Fibroblast of lung (primary cell): Measurements from ENCODE around the gene ASXL2. TPM values are rescaled to one million over a fixed set of nuclear protein-coding genes. Genes with fewer than 3 reads are reported as not detected.
"Not testable (repeated sequence)": the region's sequence is repeated elsewhere in the genome, so short reads cannot be mapped to it uniquely, and the experiment has no call there.

Source experiments
- DNase-seq, 2 donors: peaks; one replicate each; pipeline versions ENCODE4 v3.0.0 to v3.0.0-alpha.2; 2010; ENCODE audit warnings: low read depth in 2 of 2
- H2AFZ ChIP-seq: 2 replicates; pipeline ENCODE4 v1.5.1; 2012; ENCODE audit warnings: low read length, control low read depth, inconsistent platforms
- H3K27ac ChIP-seq: 2 replicates; pipeline ENCODE4 v1.5.1; 2011; ENCODE audit warnings: low read length, control low read depth; ENCODE audit not compliant: insufficient read depth
- H3K27me3 ChIP-seq: 2 replicates; pipeline ENCODE4 v1.5.1; 2011; ENCODE audit warnings: mild to moderate bottlenecking, low read length; ENCODE audit not compliant: control insufficient read depth, insufficient read depth
- H3K36me3 ChIP-seq: 2 replicates; pipeline ENCODE4 v1.5.1; 2011; ENCODE audit warnings: low read length; ENCODE audit not compliant: control insufficient read depth, insufficient read depth
- H3K4me1 ChIP-seq: 2 replicates; pipeline ENCODE4 v1.5.1; 2011; ENCODE audit warnings: low read length; ENCODE audit not compliant: control insufficient read depth, insufficient read depth; ENCODE audit errors: extremely low read depth
- H3K4me2 ChIP-seq: 2 replicates; pipeline ENCODE4 v1.5.1; 2011; ENCODE audit warnings: low read length, control low read depth; ENCODE audit not compliant: insufficient read depth; ENCODE audit errors: extremely low read depth
- H3K4me3 ChIP-seq, 4 experiments: fragments of 200-600 bp in 1 of 4; sonication (generic) in 1 of 4; replicated peaks in 1 of 4; 2 replicates each; pipeline ENCODE4 v1.5.1; 2011 to 2016; ENCODE audit warnings: low read length in 4 of 4, low read depth in 3 of 4, mild to moderate bottlenecking in 3 of 4, control low read depth in 2 of 4, inconsistent platforms in 1 of 4, mixed read lengths in 1 of 4; ENCODE audit not compliant: insufficient read depth in 1 of 4; ENCODE audit errors: control extremely low read depth in 1 of 4
- H3K79me2 ChIP-seq: 2 replicates; pipeline ENCODE4 v1.5.1; 2012; ENCODE audit warnings: mild to moderate bottlenecking, low read length, inconsistent platforms; ENCODE audit not compliant: control insufficient read depth, insufficient read depth
- H3K9ac ChIP-seq: 2 replicates; pipeline ENCODE4 v1.5.1; 2011; ENCODE audit warnings: mild to moderate bottlenecking, low read length, control low read depth; ENCODE audit not compliant: insufficient read depth
- H3K9me3 ChIP-seq: 2 replicates; pipeline ENCODE4 v1.5.1; 2012; ENCODE audit warnings: low read depth, low read length; ENCODE audit not compliant: control insufficient read depth, insufficient read depth
- H4K20me1 ChIP-seq: 2 replicates; pipeline ENCODE4 v1.5.1; 2011; ENCODE audit warnings: low read length; ENCODE audit not compliant: control insufficient read depth, insufficient read depth; ENCODE audit errors: extremely low read depth
- CTCF ChIP-seq, 2 donors: IDR thresholded peaks in 1 of 2; conservative IDR thresholded peaks in 1 of 2; 1 replicate in 1 of 2; 2 replicates in 1 of 2; pipeline ENCODE4 v1.5.1; 2011 to 2012; ENCODE audit warnings: low read length in 2 of 2, control low read depth in 1 of 2, inconsistent platforms in 1 of 2, low read depth in 1 of 2, mild to moderate bottlenecking in 1 of 2
- EZH2 ChIP-seq: IDR thresholded peaks from 2 replicates; pipeline ENCODE4 v1.5.1; 2012; ENCODE audit warnings: low read length, control low read depth, mild to moderate bottlenecking; ENCODE audit errors: missing control alignments
- polyA plus RNA-seq, 2 donors: library from polyadenylated mRNA; depleted of rRNA in 1 of 2; stranded (reverse) in 1 of 2; unstranded in 1 of 2; fragments of >200 nt; gene quantifications; 2 replicates each; pipeline ENCODE4 v1.2.1, GENCODE V29; 2011 to 2012; ENCODE audit warnings: missing spikeins in 1 of 2
- total RNA-seq: library from RNA; depleted of rRNA; stranded (reverse); fragments of >200 nt; gene quantifications from 2 replicates; pipeline ENCODE4 v1.2.1, GENCODE V29; 2014

Gene ASXL2
- total and polyA plus RNA-seq, 2 donors (not counting 1 experiment from before 2014, with no cell fraction given) = 5.9 to 16.6 TPM

- TF ChIP-seq EZH2 (no peak), CTCF (conservative IDR thresholded peaks at IDR 0.05 in 1 of 2, IDR thresholded peaks at IDR 0.05 in 1 of 2; ENCODE audit: low read depth in 1 of 2, low read length in 2 of 2) (no peak)
- Histone ChIP-seq H3K27ac (no peak overlapping the region), H3K4me2 (no peak overlapping the region), H2AFZ (no peak overlapping the region), H3K27me3 (peaks cover 5% of the 10 kb centered on the region), H3K9me3 (no peaks in the 10 kb centered on the region), H4K20me1 (no peaks in the 10 kb centered on the region), H3K4me3 (no peak overlapping the region), H3K36me3 (no peaks in the 10 kb centered on the region), H3K4me1 (peaks cover 3% of the 10 kb centered on the region), H3K9ac (no peak overlapping the region), H3K79me2 (no peaks in the 10 kb centered on the region)
- DNase-seq = no peak
Measured at GRCh38 chr2:25920786-25921415, 42.6 kb upstream of the ASXL2 start.

- H3K27ac ChIP-seq = no peak overlapping the region
- H3K9me3 ChIP-seq = no peaks in the 10 kb centered on the region
- no peaks in the 10 kb centered on the region for H3K79me2 ChIP-seq
- H4K20me1 ChIP-seq = no peaks in the 10 kb centered on the region
- no peak overlapping the region for H3K4me3 ChIP-seq
- TF ChIP-seq EZH2 = no peak
- TF ChIP-seq CTCF (conservative IDR thresholded peaks at IDR 0.05 in 1 of 2, IDR thresholded peaks at IDR 0.05 in 1 of 2; ENCODE audit: low read depth in 1 of 2, low read length in 2 of 2) = no peak
- no peak overlapping the region for H3K4me2 ChIP-seq
- H3K27me3 ChIP-seq = peaks cover 5% of the 10 kb centered on the region
- no peaks in the 10 kb centered on the region for H3K36me3 ChIP-seq
- no peak overlapping the region for H3K9ac ChIP-seq
- DNase-seq = peak in 1 of 2 donors; percentile 93
- H3K4me1 ChIP-seq = peaks cover 3% of the 10 kb centered on the region
- H2AFZ ChIP-seq = no peak overlapping the region
Measured at GRCh38 chr2:25920336-25920735, 42.0 kb upstream of the ASXL2 start.

- Histone ChIP-seq H3K9ac (no peak overlapping the region), H3K36me3 (no peaks in the 10 kb centered on the region), H3K79me2 (no peaks in the 10 kb centered on the region), H2AFZ (no peak overlapping the region), H3K4me1 (peaks cover 5% of the 10 kb centered on the region), H3K4me2 (no peak overlapping the region), H3K4me3 (no peak overlapping the region), H3K27me3 (no peaks in the 10 kb centered on the region), H3K27ac (no peak overlapping the region), H4K20me1 (no peaks in the 10 kb centered on the region), H3K9me3 (no peaks in the 10 kb centered on the region)
- no peak for TF ChIP-seq EZH2
- no peak for TF ChIP-seq CTCF (conservative IDR thresholded peaks at IDR 0.05 in 1 of 2, IDR thresholded peaks at IDR 0.05 in 1 of 2; ENCODE audit: low read depth in 1 of 2, low read length in 2 of 2)
- DNase-seq = no peak
Measured at GRCh38 chr2:25917832-25918231, 39.5 kb upstream of the ASXL2 start.

- H3K27me3 ChIP-seq, H3K9me3 ChIP-seq, H3K27ac ChIP-seq, H2AFZ ChIP-seq, H3K4me3 ChIP-seq, H3K36me3 ChIP-seq, H3K9ac ChIP-seq, H3K79me2 ChIP-seq, H4K20me1 ChIP-seq, H3K4me1 ChIP-seq, H3K4me2 ChIP-seq: not testable (repeated sequence)
- DNase-seq = peak; percentile 35 to 42
Measured at GRCh38 chr2:25917411-25917810, 39.1 kb upstream of the ASXL2 start.
